ENCODE measurements around the gene ARL2. TPM values are rescaled to one million over a fixed set of nuclear protein-coding genes. Genes with fewer than 3 reads are reported as not detected.
A peak's percentile ranks its signal among the peaks of the same experiment; 100 is the strongest.

ARL2 gene
- total and polyA plus RNA-seq, 7 donors, result 109 to 171 (median 154) TPM

GRCh38 chr11:65065851-65066250 is 51.9 kb downstream of the ARL2 start:
- Histone ChIP-seq H3K27ac (no peak overlapping the region), H3K4me1 (no peaks in the 10 kb centered on the region), H3K27me3 (ENCODE audit: insufficient read depth in 3 of 3, low read length in 2 of 3) (no peaks in the 10 kb centered on the region), H3K9me3 (no peaks in the 10 kb centered on the region), H3K36me3 (ENCODE audit: insufficient read depth in 1 of 2, low read depth in 1 of 2) (no peaks in the 10 kb centered on the region), H3K4me3 (no peak overlapping the region)
- TF ChIP-seq CTCF (IDR thresholded peaks at IDR 0.05), result no peak
- DNase-seq (no peak), ATAC-seq (no peak)
- WGBS, 3 donors, result 80 to 88% (median 83%) methylated on average over 7 of the region's 7 CpGs
- intact Hi-C loops (cut with DNase I), result no loop called here

- H3K27ac ChIP-seq, result no peak overlapping the region
- H3K4me1 ChIP-seq, result no peaks in the 10 kb centered on the region
- DNase-seq (no peak), ATAC-seq (peak in 1 of 4 donors; percentile 30)
- no peak overlapping the region for H3K4me3 ChIP-seq
- TF ChIP-seq CTCF (IDR thresholded peaks at IDR 0.05), result no peak
- intact Hi-C loops (cut with DNase I), result no loop called here
- H3K9me3 ChIP-seq, result no peaks in the 10 kb centered on the region
- H3K36me3 ChIP-seq (ENCODE audit: insufficient read depth in 1 of 2, low read depth in 1 of 2), result no peaks in the 10 kb centered on the region
- no peaks in the 10 kb centered on the region for H3K27me3 ChIP-seq (ENCODE audit: insufficient read depth in 3 of 3, low read length in 2 of 3)
- 71 to 75% (median 75%) methylated on average over 10 to 11 of the region's 11 CpGs for WGBS, 3 donors
Measured at GRCh38 chr11:65066315-65066714, 52.4 kb downstream of the ARL2 start.

DNA sequence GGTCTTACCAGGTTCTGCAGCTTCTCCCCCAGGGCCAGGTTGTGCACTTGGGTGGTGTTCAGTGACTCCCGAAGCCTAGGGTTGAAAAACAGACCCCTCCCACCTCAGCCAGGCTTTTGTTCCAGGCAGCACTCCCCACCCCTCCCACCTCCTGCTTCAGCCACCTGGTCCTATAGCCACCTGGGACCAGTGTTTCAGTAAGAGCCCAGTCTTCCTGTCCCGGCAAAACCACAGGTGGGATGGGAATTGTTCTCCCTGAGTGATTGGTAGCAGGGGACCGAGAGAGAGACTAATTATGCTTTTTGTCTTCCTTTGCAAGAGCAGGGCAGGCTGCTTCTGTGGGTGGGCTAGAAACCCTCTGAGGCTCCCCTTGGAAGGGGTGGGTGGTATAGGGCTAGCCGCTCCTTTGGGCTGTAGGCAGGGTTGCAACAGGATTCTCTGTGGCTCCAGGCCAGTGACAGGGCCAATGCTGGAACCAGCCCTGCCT is 52.9 kb downstream of the ARL2 start:
- H3K27me3 ChIP-seq (ENCODE audit: insufficient read depth in 3 of 3, low read length in 2 of 3), result no peaks in the 10 kb centered on the region
- intact Hi-C loops (cut with DNase I), result no loop called here
- 49 to 66% (median 61%) methylated on average over 4 of the region's 4 CpGs for WGBS, 3 donors

GRCh38 chr11:65067446-65067845 is 53.5 kb downstream of the ARL2 start:
- DNase-seq, result no peak
- Histone ChIP-seq H3K27ac (no peak overlapping the region), H3K9me3 (no peaks in the 10 kb centered on the region), H3K4me1 (no peaks in the 10 kb centered on the region), H3K4me3 (no peak overlapping the region), H3K36me3 (ENCODE audit: insufficient read depth in 1 of 2, low read depth in 1 of 2) (no peaks in the 10 kb centered on the region), H3K27me3 (ENCODE audit: insufficient read depth in 3 of 3, low read length in 2 of 3) (no peaks in the 10 kb centered on the region)
- WGBS, 3 donors, result 73 to 80% (median 74%) methylated on average over 10 of the region's 10 CpGs
- ATAC-seq, result no peak
- intact Hi-C loops (cut with DNase I), result no loop called here
- no peak for TF ChIP-seq CTCF (IDR thresholded peaks at IDR 0.05)

More for the DNA sequence above, 52.9 kb downstream of the ARL2 start:
- no peak for ATAC-seq
- H3K36me3 ChIP-seq (ENCODE audit: insufficient read depth in 1 of 2, low read depth in 1 of 2), result no peaks in the 10 kb centered on the region
- no peak overlapping the region for H3K27ac ChIP-seq
- TF ChIP-seq CTCF (IDR thresholded peaks at IDR 0.05), result no peak
- no peak for DNase-seq
- H3K4me1 ChIP-seq, result no peaks in the 10 kb centered on the region
- H3K4me3 ChIP-seq, result no peak overlapping the region
- no peaks in the 10 kb centered on the region for H3K9me3 ChIP-seq

- WGBS, 3 donors, result 64 to 70% (median 69%) methylated on average over 9 of the region's 9 CpGs
- Histone ChIP-seq H3K9me3 (no peaks in the 10 kb centered on the region), H3K36me3 (ENCODE audit: insufficient read depth in 1 of 2, low read depth in 1 of 2) (no peaks in the 10 kb centered on the region), H3K4me1 (no peaks in the 10 kb centered on the region), H3K4me3 (no peak overlapping the region), H3K27me3 (ENCODE audit: insufficient read depth in 3 of 3, low read length in 2 of 3) (no peaks in the 10 kb centered on the region), H3K27ac (no peak overlapping the region)
- no peak for DNase-seq
- intact Hi-C loops (cut with DNase I), result no loop called here
- no peak for TF ChIP-seq CTCF (IDR thresholded peaks at IDR 0.05)
- no peak for ATAC-seq
Measured at GRCh38 chr11:65069217-65069616, 55.3 kb downstream of the ARL2 start.
